Panc1 (cell line): ENCODE data around the gene RGP1. TPM values are rescaled to one million over a fixed set of nuclear protein-coding genes. Genes with fewer than 3 reads are reported as not detected.
A peak's percentile ranks its signal among the peaks of the same experiment; 100 is the strongest.

ENCODE experiments used
- ATAC-seq: fragments of 200-7000 bp; cut with Tn5 transposase; 2 replicates; pipeline ENCODE4 v1.9.1; 2020; ENCODE audit warnings: mild to moderate bottlenecking, moderate library complexity
- Bru-seq: library from RNA; stranded (reverse); fragments of 400-500 nt; gene quantifications from one replicate; lab custom pipeline; 2021; lab: Mats Ljungman, UMichigan
- BruChase-seq, 2 experiments: library from RNA; stranded (reverse); fragments of 400-500 nt; gene quantifications; one replicate each; lab custom pipeline; 2021; lab: Mats Ljungman, UMichigan
- BruUV-seq: library from RNA; stranded (reverse); fragments of 400-500 nt; replicated peaks from 2 replicates; lab custom pipeline; 2021; lab: Mats Ljungman, UMichigan
- CTCF ChIA-PET: fragments of 300-600 bp; sonication (Branson Sonifier 250); formaldehyde crosslinking; loops from one replicate; lab custom pipeline; 2022; ENCODE audit warnings: antibody characterized with exemption; lab: Charles Lee
- POLR2A ChIA-PET: fragments of 300-600 bp; sonication (Branson Sonifier 250); formaldehyde crosslinking; loops from one replicate; lab custom pipeline; 2022; ENCODE audit warnings: antibody characterized with exemption; lab: Charles Lee
- DNase-seq: peaks from one replicate; pipeline ENCODE4 v3.0.0-alpha.2; 2010; ENCODE audit warnings: low read depth, low spot score
- H3K27ac ChIP-seq: 2 replicates; pipeline ENCODE4 v1.5.1; 2011; ENCODE audit warnings: mild to moderate bottlenecking, low read length, inconsistent platforms
- H3K27me3 ChIP-seq: fragments of 200-500 bp; sonication (Bioruptor generic); 2 replicates; pipeline ENCODE4 v1.6.0; 2014; ENCODE audit warnings: low read length, inconsistent platforms; ENCODE audit not compliant: control insufficient read depth, insufficient read depth
- H3K36me3 ChIP-seq: fragments of 200-500 bp; sonication (Bioruptor generic); 2 replicates; pipeline ENCODE4 v1.5.1; 2014; ENCODE audit warnings: inconsistent platforms, mild to moderate bottlenecking, low read length, moderate library complexity; ENCODE audit not compliant: control insufficient read depth, insufficient read depth
- H3K4me1 ChIP-seq: 2 replicates; pipeline ENCODE4 v1.5.1; 2011; ENCODE audit warnings: inconsistent platforms, mild to moderate bottlenecking, low read length, moderate library complexity; ENCODE audit not compliant: control insufficient read depth, insufficient read depth
- H3K4me3 ChIP-seq, 2 experiments: 2 replicates each; pipeline ENCODE4 v1.5.1; 2011 to 2012; ENCODE audit warnings: low read depth in 2 of 2, low read length in 2 of 2, mild to moderate bottlenecking in 2 of 2, inconsistent platforms in 1 of 2, moderate library complexity in 1 of 2
- H3K9me3 ChIP-seq: fragments of 200-500 bp; sonication (Bioruptor generic); 2 replicates; pipeline ENCODE4 v1.5.1; 2014; ENCODE audit warnings: low read depth, mild to moderate bottlenecking, inconsistent platforms, low read length, moderate library complexity; ENCODE audit not compliant: control insufficient read depth, insufficient read depth
- POLR2AphosphoS5 ChIP-seq: IDR thresholded peaks from 2 replicates; pipeline ENCODE4 v1.6.1; 2012; ENCODE audit warnings: mild to moderate bottlenecking, low read depth, low read length, moderate library complexity
- SIN3A ChIP-seq: IDR thresholded peaks from 2 replicates; pipeline ENCODE4 v1.6.1; 2012; ENCODE audit warnings: low read depth, mild to moderate bottlenecking, low read length, moderate library complexity, borderline replicate concordance; ENCODE audit not compliant: insufficient read depth
- TCF7L2 ChIP-seq: IDR thresholded peaks from 2 replicates; pipeline ENCODE4 v1.6.1; 2011; ENCODE audit warnings: mild to moderate bottlenecking, low read depth, low read length, inconsistent platforms
- in situ Hi-C: cut with HindIII; loops from 2 replicates; pipeline ENCODE4 v1.10.0; 2016; ENCODE audit warnings: low sequenced_read_pairs, low pct_unique_long_range_greater_than_20kb
- intact Hi-C: fragments of 100-400 bp; cut with micrococcal nuclease; formaldehyde crosslinking; loops from one replicate; pipeline ENCODE4 v1.10.0; 2022; ENCODE audit not compliant: unreplicated experiment
- long read RNA-seq: library from polyadenylated mRNA; unstranded; transcript quantifications from one replicate; pipeline ENCODE4 v2.0.0, GENCODE V29; 2021; ENCODE audit not compliant: unreplicated experiment
- polyA plus RNA-seq: library from polyadenylated mRNA; unstranded; fragments of >200 nt; gene quantifications from one replicate; pipeline ENCODE4 v1.2.1, GENCODE V29; 2012; ENCODE audit warnings: missing spikeins; ENCODE audit not compliant: insufficient read length
- total RNA-seq: library from RNA; stranded (reverse); gene quantifications from one replicate; pipeline ENCODE4 v1.2.1, GENCODE V29; 2021; ENCODE audit not compliant: unreplicated experiment
- TF ChIP-seq, protein P1 (sequence below): fragments of 450-650 bp; IDR thresholded peaks from 2 replicates; pipeline ENCODE4 v1.5.1; 2017; ENCODE audit warnings: mild to moderate bottlenecking
- TF ChIP-seq, protein P2 (sequence below), 2 experiments: IDR thresholded peaks; 2 replicates each; pipeline ENCODE4 v1.6.1; 2011 to 2012; ENCODE audit warnings: low read depth in 2 of 2, control low read depth in 1 of 2, low read length in 1 of 2, mild to moderate bottlenecking in 1 of 2, moderate library complexity in 1 of 2; ENCODE audit not compliant: insufficient read depth in 1 of 2

Gene RGP1, protein sequence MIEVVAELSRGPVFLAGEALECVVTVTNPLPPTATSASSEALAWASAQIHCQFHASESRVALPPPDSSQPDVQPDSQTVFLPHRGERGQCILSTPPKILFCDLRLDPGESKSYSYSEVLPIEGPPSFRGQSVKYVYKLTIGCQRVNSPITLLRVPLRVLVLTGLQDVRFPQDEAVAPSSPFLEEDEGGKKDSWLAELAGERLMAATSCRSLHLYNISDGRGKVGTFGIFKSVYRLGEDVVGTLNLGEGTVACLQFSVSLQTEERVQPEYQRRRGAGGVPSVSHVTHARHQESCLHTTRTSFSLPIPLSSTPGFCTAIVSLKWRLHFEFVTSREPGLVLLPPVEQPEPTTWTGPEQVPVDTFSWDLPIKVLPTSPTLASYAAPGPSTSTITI
- total RNA-seq (43.3 TPM), Bru-seq, nascent RNA (percentile 83 among the genes with signal in this experiment), BruChase-seq, experiment 1, labeled RNA remaining after a 2-hour chase (percentile 96 among the genes with signal in this experiment), BruChase-seq, experiment 2, labeled RNA remaining after a 6-hour chase (percentile 98 among the genes with signal in this experiment)
- 30.3 TPM for polyA plus RNA-seq
- long read RNA-seq, full-length matches to known transcripts: 3 of 71 reads
- long read RNA-seq, partial matches to known transcripts: 7 of 71 reads
- long read RNA-seq, other reads (novel, unspliced or antisense): 61 of 71 reads

DNA sequence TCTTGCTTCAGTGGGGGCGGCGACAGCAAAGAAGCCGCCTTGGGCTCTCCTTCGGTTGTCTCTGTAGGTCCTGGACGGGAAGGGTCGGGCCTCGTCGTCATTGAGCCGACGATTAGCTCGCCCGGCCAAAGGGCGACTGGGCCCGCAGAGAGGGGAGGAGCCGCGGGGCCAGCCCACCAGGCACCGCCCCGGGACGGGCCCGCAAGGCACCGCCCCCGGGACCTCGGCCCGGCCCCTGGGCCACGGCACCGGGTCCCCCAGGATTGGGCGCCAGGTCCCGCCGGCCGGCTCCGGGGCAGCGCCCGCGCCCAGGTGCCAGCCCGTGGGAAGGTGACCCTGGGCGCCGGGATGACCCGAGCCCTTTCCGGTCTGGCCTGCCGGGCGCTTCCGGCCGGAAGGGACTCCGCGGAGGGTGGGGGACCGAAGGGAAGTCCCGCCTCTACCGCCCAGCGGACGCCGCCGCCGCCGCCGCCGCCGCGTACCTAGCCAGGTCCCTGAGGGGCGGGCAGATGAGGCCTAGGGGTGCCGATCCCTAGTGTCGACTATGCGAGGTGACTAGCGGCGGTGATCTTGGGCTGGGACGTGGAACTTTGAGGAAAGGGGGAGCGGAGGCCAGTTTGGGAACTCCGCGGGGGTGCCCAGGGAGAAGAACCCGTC is at the start of gene RGP1, which contains the start of gene GBA2:
Gene RGP1, plus strand, starts transcription at position 430 of the 657 bp plus-strand sequence. CDS start 469 bp downstream, outside the sequence.
Gene GBA2, minus strand, starts transcription at position 371 of the 657 bp plus-strand sequence. CDS start 524 bp downstream, outside the sequence.
- Histone ChIP-seq H3K27me3 (no peaks in the 10 kb centered on the region), H3K9me3 (no peaks in the 10 kb centered on the region), H3K4me1 (peaks cover 22% of the 10 kb centered on the region; the same call in 1 of the 2 replicates), H3K36me3 (peaks cover 3% of the 10 kb centered on the region), H3K27ac (peak within 1 kb of the TSS; percentile 94), H3K4me3 (peak within 1 kb of the TSS; percentile 95 to 96)
- peak; percentile 96 for ATAC-seq
- TF ChIP-seq, protein P1, sequence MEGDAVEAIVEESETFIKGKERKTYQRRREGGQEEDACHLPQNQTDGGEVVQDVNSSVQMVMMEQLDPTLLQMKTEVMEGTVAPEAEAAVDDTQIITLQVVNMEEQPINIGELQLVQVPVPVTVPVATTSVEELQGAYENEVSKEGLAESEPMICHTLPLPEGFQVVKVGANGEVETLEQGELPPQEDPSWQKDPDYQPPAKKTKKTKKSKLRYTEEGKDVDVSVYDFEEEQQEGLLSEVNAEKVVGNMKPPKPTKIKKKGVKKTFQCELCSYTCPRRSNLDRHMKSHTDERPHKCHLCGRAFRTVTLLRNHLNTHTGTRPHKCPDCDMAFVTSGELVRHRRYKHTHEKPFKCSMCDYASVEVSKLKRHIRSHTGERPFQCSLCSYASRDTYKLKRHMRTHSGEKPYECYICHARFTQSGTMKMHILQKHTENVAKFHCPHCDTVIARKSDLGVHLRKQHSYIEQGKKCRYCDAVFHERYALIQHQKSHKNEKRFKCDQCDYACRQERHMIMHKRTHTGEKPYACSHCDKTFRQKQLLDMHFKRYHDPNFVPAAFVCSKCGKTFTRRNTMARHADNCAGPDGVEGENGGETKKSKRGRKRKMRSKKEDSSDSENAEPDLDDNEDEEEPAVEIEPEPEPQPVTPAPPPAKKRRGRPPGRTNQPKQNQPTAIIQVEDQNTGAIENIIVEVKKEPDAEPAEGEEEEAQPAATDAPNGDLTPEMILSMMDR: no peak
- TF ChIP-seq SIN3A: peak; percentile 95; the same call in 1 of the 2 replicates
- TF ChIP-seq, protein P2, sequence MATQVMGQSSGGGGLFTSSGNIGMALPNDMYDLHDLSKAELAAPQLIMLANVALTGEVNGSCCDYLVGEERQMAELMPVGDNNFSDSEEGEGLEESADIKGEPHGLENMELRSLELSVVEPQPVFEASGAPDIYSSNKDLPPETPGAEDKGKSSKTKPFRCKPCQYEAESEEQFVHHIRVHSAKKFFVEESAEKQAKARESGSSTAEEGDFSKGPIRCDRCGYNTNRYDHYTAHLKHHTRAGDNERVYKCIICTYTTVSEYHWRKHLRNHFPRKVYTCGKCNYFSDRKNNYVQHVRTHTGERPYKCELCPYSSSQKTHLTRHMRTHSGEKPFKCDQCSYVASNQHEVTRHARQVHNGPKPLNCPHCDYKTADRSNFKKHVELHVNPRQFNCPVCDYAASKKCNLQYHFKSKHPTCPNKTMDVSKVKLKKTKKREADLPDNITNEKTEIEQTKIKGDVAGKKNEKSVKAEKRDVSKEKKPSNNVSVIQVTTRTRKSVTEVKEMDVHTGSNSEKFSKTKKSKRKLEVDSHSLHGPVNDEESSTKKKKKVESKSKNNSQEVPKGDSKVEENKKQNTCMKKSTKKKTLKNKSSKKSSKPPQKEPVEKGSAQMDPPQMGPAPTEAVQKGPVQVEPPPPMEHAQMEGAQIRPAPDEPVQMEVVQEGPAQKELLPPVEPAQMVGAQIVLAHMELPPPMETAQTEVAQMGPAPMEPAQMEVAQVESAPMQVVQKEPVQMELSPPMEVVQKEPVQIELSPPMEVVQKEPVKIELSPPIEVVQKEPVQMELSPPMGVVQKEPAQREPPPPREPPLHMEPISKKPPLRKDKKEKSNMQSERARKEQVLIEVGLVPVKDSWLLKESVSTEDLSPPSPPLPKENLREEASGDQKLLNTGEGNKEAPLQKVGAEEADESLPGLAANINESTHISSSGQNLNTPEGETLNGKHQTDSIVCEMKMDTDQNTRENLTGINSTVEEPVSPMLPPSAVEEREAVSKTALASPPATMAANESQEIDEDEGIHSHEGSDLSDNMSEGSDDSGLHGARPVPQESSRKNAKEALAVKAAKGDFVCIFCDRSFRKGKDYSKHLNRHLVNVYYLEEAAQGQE (IDR thresholded peaks at IDR 0.05; ENCODE audit: insufficient read depth in 1 of 2, low read depth in 2 of 2, low read length in 1 of 2): no peak
- peak; percentile 86 for TF ChIP-seq POLR2AphosphoS5
- BruUV-seq: no TSS peak
- ChIA-PET CTCF (interaction anchor here (0.6 to 1.7 kb wide), 3 partner anchors 12 to 21 kb away, joined by 3 to 5 read pairs (median 4); no protein-coding TSS in a partner anchor), POLR2A (no interaction called here)
- DNase-seq: no peak
- intact Hi-C loops: no loop called here
- in situ Hi-C loops: no loop called here

DNA sequence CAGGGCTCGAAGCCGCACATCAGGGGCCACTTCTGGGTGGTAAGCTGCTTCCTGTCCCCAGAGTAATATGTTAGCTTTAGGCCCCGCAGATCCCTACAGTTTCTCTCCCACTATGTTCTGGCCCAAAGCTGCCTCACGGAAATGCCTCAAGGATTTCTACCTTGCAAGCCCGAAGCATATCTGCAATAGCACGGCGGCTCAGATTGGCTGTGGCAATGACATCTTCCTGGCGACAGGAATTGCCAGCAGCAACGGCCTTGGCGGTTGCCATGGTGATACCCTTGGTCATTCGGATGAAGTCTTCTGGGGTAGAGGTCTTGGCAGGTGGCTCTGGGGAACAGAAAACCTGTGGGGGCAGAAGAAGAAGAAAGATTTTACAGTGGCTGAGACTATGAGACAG is 49.1 kb upstream of the RGP1 start:
- ATAC-seq: no peak
- in situ Hi-C loops: no loop called here

More for the DNA sequence above, 49.1 kb upstream of the RGP1 start:
- no TSS peak for BruUV-seq
- intact Hi-C loops: no loop called here
- no peaks in the 10 kb centered on the region for H3K4me1 ChIP-seq
- H3K9me3 ChIP-seq: no peaks in the 10 kb centered on the region
- TF ChIP-seq, protein P2 (IDR thresholded peaks at IDR 0.05; ENCODE audit: insufficient read depth in 1 of 2, low read depth in 2 of 2, low read length in 1 of 2): no peak
- no peak for TF ChIP-seq TCF7L2
- no peak for TF ChIP-seq SIN3A
- TF ChIP-seq, protein P1: no peak
- no peak for TF ChIP-seq POLR2AphosphoS5
- CTCF ChIA-PET: no interaction called here
- no peak for DNase-seq
- no peak overlapping the region for H3K4me3 ChIP-seq
- no peak overlapping the region for H3K27ac ChIP-seq
- POLR2A ChIA-PET: no interaction called here
- H3K36me3 ChIP-seq: peaks cover 23% of the 10 kb centered on the region
- H3K27me3 ChIP-seq: no peaks in the 10 kb centered on the region
